Left lobe of liver (tissue), 2 donors: ENCODE data around the gene ZNF77. TPM values are rescaled to one million over a fixed set of nuclear protein-coding genes. Genes with fewer than 3 reads are reported as not detected.
A peak's percentile ranks its signal among the peaks of the same experiment; 100 is the strongest.
"Not testable (repeated sequence)": the region's sequence is repeated elsewhere in the genome, so short reads cannot be mapped to it uniquely, and the experiment has no call there.

Experiments used
- ATAC-seq: fragments of 200-7000 bp; cut with Tn5 transposase; one replicate; pipeline ENCODE4 v1.9.1; 2020; ENCODE audit warnings: mild to moderate bottlenecking, moderate library complexity
- DNase-seq: peaks from one replicate; pipeline ENCODE4 v3.0.0-alpha.2; 2020; ENCODE audit warnings: low spot score
- total RNA-seq: library from RNA; stranded (reverse); gene quantifications from one replicate; pipeline ENCODE4 v1.2.1, GENCODE V29; 2021
- donor health status: DM: no; HTN: no; CAD: no; lungs with moderate emphysema.
- donor health status: DM: no; HTN: yes; CAD: no.

The ZNF77 gene
- total RNA-seq, result 1.4 TPM

- peak; percentile 95 for ATAC-seq
- DNase-seq, result peak; percentile 98
These were observed at the start of gene ZNF77 for GRCh38 chr19:2944775-2945574. ZNF77 (minus strand) TSS chr19:2944971; CDS start chr19:2944840, 131 bp downstream.

GRCh38 chr19:2993579-2993978 lies 48.8 kb upstream of the ZNF77 start:
- DNase-seq (no peak), ATAC-seq (no peak)

GRCh38 chr19:2992958-2993357 lies 48.2 kb upstream of the ZNF77 start:
- DNase-seq (no peak), ATAC-seq (no peak)

GRCh38 chr19:2992333-2992732 lies 47.6 kb upstream of the ZNF77 start:
- not testable (repeated sequence) for ATAC-seq, DNase-seq

GRCh38 chr19:2989236-2989946 lies 44.6 kb upstream of the ZNF77 start:
- no peak for DNase-seq
- no peak for ATAC-seq

- ATAC-seq (no peak), DNase-seq (no peak)
These were observed 43.8 kb upstream of the ZNF77 start for GRCh38 chr19:2988568-2988967.

- ATAC-seq (no peak), DNase-seq (no peak)
These were observed 43.0 kb upstream of the ZNF77 start for GRCh38 chr19:2987797-2988196.

GRCh38 chr19:2986951-2987524 lies 42.3 kb upstream of the ZNF77 start:
- DNase-seq (no peak), ATAC-seq (no peak)

- ATAC-seq, result no peak
- DNase-seq, result no peak
These were observed 39.4 kb upstream of the ZNF77 start for GRCh38 chr19:2984215-2984528.

GRCh38 chr19:2983351-2984214 lies 38.8 kb upstream of the ZNF77 start:
- ATAC-seq, result peak; percentile 29
- DNase-seq, result no peak

GRCh38 chr19:2982983-2983350 lies 38.2 kb upstream of the ZNF77 start:
- DNase-seq, result peak; percentile 62
- peak; percentile 74 for ATAC-seq

- DNase-seq (no peak), ATAC-seq (no peak)
These were observed 37.8 kb upstream of the ZNF77 start for GRCh38 chr19:2982561-2982960.

- no peak for ATAC-seq
- DNase-seq, result no peak
These were observed 37.1 kb upstream of the ZNF77 start for GRCh38 chr19:2981898-2982297.

- DNase-seq (no peak), ATAC-seq (no peak)
These were observed 34.0 kb upstream of the ZNF77 start for GRCh38 chr19:2978772-2979171.

GRCh38 chr19:2978166-2978767 lies 33.5 kb upstream of the ZNF77 start:
- ATAC-seq (no peak), DNase-seq (no peak)

GRCh38 chr19:2977746-2978138 lies 33.0 kb upstream of the ZNF77 start:
- ATAC-seq, result peak; percentile 6
- no peak for DNase-seq

- peak; percentile 98 for DNase-seq
- ATAC-seq, result peak; percentile 90
These were observed 32.4 kb upstream of the ZNF77 start, which contains the start of gene TLE6 for GRCh38 chr19:2977001-2977745. TLE6 (plus strand) TSS chr19:2977564; CDS start chr19:2978234, 670 bp downstream.

- ATAC-seq (peak; percentile 9), DNase-seq (no peak)
These were observed 31.8 kb upstream of the ZNF77 start for GRCh38 chr19:2976609-2977000.

- no peak for ATAC-seq
- DNase-seq, result no peak
These were observed 29.7 kb upstream of the ZNF77 start for GRCh38 chr19:2974342-2975041.
